ENCODE measurements around the gene C3orf33.

The C3orf33 gene

GRCh38 chr3:155785662-155786295 lies 20.3 kb downstream of the C3orf33 start:
- no peak for DNase-seq

GRCh38 chr3:155782390-155782953 lies 23.6 kb downstream of the C3orf33 start:
- no peak for DNase-seq

- no peak for DNase-seq
These were observed 25.8 kb downstream of the C3orf33 start for GRCh38 chr3:155780291-155780690.

- no peak for DNase-seq
These were observed 27.6 kb downstream of the C3orf33 start for GRCh38 chr3:155778462-155778861.

- DNase-seq: no peak
These were observed 33.3 kb downstream of the C3orf33 start for GRCh38 chr3:155772801-155773200.

DNA sequence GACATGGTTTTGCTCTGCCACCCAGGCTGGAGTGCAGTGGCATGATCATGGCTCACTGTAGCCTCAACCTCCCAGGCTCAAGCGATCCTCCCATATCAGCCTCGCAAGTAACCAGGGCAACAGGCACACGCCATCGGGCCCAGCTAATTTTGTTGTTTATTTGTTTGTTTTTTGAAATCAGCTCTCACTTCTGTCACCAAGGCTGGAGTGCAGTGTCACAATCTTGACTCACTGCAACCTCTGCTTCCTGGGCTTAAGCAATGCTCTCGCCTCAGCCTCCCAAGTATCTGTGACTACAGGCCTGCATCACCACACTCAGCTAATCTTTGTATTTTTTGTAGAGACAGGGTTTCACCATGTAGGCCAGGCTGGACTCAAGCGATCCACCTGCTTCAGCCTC lies 35.0 kb downstream of the C3orf33 start:
- no peak for DNase-seq

DNA sequence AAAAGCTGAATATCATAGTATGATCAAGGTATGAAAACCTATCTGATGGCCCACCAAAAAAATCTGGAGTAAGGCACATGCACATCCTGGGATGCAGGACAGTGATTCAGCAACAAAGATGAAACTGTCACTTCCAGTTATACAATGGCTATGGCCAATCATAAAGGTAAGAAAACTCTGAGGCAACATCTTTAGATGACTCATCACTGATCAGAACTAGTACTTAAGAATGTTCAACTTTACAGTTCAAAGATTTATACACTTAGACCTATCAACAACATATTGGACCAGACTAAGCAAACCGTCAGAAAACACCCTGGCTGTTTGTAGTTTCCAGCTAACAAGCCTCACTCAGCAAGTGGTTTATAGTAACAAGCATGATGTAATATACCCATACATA lies 39.9 kb downstream of the C3orf33 start:
- no peak for DNase-seq

GRCh38 chr3:155763870-155764463 lies 42.1 kb downstream of the C3orf33 start:
- DNase-seq: no peak

GRCh38 chr3:155760653-155761052 lies 45.4 kb downstream of the C3orf33 start:
- no peak for DNase-seq

GRCh38 chr3:155757577-155757976 lies 48.5 kb downstream of the C3orf33 start:
- DNase-seq: no peak

- DNase-seq: no peak
These were observed 52.9 kb downstream of the C3orf33 start for GRCh38 chr3:155753038-155753639.

- no peak for DNase-seq
These were observed 57.3 kb downstream of the C3orf33 start for GRCh38 chr3:155748611-155749365.

- no peak for DNase-seq
These were observed 58.2 kb downstream of the C3orf33 start for GRCh38 chr3:155747946-155748290.

DNA sequence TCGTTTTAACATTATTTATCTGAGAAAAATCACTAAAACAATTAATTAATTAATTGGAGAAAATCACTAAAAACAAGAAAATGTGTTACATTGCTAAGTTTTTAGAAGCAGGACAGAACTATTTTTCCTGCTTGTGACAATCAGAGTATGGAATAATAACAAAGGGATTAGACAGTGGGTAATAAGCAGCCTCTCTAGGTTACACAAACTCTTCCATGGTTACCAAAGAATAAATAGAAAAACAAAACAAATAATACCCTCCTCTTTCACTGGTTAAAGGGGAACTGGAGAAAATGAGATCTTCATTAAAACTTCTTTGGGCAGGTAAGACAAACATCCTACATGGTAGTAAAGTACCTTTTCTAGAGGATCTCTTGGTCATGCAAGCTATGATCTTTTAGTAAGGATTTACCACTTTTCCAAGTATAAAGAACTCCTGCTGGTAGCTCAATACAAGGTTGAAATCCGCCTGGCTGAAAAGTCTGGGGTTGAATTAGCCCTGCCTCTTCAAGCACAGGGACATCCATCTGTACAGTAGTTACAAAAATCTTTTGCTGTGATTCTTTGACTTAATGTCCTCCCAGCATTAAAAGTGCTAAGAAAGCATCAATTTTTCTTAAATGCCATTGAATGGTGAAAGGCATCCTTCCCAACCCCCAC lies 58.7 kb downstream of the C3orf33 start:
- no peak for DNase-seq

GRCh38 chr3:155746703-155747102 lies 59.4 kb downstream of the C3orf33 start:
- DNase-seq: no peak

- DNase-seq: no peak
These were observed 60.1 kb downstream of the C3orf33 start for GRCh38 chr3:155745795-155746550.

DNA sequence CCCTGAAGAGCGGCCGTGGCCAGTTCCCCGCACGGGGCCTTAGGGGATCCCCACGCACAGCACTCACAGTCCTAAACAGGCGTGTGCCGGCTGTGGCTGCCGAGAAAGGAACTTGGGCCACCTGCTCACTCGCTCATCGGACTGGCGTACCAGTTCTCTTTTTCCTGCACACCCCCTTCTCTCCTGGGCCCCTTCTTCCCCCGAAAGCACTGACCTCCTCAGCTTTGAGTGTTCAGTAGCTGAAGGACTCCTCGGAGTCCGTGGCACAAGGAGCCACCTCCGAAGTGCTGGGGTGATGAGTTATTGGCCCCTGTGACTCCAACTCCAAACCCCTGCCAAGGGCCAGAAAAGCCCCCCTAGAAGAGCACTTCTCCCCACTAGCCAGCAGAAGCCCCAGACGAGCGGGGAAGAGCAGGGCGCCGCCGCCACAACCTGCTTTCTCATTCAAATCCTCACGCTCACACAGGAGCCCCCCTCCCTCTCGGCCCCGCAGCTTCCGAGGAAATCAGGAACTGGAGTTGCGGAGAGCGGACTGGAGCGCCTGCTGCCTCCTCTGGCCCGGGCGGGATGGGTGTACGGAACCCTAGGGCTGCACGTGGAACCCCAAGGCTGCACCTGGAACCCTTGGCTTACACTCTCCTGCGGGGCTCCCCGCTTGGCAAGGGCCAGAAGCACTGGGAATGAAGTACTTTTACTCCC lies 61.3 kb downstream of the C3orf33 start, which contains the start of gene PLCH1:
PLCH1 (minus strand) TSS at position 446 of the 699 bp plus-strand sequence. CDS start 40,847 bp downstream, outside the sequence.
- peak; percentile 22 for DNase-seq

DNA sequence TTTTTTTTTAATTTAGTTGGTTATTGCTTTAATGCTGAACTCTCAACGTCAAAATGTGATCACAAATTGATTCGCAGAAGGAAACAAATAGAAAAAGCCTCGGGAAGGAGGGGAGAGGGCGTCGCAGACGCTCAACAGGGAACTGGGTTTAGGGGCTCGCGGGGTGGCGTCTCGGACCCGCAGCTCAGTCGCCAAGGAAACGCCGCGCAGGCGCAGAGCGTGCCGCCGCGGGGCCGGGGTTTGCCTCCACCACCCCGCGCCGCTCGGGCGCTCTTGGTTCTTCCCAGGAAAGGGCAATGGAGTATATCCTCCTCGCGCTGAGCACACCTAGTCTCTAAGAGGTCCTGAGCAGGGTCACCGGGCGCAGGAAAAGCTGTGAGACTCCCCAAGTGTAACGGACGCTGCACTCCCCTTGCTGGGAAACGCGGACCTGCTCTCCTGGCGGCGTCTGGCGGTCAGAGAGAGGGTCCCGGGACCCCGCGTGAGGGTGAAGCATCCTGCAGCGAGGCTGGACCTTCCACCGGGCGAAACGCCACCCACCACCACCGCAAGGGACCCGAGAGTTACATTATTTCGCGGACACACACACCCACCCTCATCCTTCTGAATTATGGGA lies 62.0 kb downstream of the C3orf33 start:
- DNase-seq: peak; percentile 4

DNA sequence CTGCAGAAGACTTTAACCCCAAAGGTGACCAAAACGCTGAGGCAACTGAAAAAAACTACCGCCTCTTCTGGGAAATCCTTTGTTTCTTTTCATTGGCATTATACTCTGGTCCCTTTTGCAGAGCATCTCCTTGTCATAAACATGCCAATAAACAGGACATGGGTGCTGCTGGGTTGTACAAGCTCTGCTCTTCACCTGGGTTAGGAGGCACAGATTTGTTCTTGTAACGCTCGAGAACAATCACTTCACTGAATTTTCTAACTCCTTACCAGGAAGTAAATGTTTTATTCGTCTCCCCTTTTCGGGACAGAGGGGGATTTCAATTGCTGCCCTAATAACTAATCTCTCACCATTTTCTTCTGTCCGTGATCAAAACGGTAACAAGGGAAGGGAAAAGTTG lies 62.5 kb downstream of the C3orf33 start:
- no peak for DNase-seq

DNA sequence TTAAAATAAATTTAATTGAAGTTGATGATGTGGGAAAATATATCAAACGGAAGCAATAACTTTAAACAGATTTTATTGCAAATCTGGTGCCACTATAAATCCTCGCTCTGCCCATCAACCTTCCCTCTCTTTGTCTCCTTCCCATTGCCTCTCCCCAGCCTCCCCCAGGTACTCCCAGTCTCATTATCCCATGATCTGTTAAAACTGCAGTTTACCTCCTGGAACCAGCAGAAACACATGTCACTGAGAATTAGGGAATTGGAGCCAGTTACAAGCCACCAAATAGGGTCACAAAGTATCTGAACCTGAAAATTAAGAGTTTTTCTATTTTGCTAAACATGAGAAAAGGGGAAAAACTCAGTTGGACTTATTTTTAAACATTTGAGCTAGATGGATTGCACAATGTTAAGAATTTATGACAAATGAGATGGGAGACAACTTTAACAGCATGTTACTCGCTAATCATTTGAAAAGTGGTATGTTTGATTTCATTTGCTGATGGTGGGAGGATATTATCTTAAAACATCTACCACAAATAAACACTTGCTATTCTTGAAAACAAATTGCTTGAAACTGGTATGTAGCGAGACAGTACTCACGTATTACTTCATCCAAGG lies 63.6 kb downstream of the C3orf33 start:
- DNase-seq: no peak

DNA sequence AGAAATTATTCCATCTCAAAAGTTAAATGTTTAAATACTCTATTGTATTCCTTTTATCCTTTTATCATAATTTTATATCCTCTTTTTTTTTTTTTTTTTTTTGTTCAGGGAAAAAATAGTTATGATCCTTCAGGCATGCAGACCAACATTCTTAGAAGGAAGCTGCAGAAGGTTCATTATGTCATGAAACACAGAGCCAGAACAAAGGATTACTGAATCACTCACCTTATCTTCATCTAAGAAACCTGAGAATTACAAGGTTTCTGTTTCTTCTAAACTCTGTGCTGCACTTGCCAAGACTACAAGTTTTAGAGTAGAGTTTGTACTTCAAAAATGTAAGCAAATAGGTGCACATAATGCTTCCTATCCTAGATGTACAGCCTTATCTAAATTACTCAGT lies 64.5 kb downstream of the C3orf33 start:
- DNase-seq: no peak

All from stimulated activated naive CD4-positive, alpha-beta T cell treated with Interleukin-2 at 50 U/mL for 16 hours (primary cell).